ELF-1 (cell line): Measurements from ENCODE around the gene EPS8.
A peak's percentile ranks its signal among the peaks of the same experiment; 100 is the strongest.
"Not testable (repeated sequence)": the region's sequence is repeated elsewhere in the genome, so short reads cannot be mapped to it uniquely, and the experiment has no call there.

Source experiments
- DNase-seq: peaks from one replicate; pipeline ENCODE4 v3.0.0-alpha.2; 2016; ENCODE audit warnings: low read depth, low spot score

The EPS8 gene

DNA sequence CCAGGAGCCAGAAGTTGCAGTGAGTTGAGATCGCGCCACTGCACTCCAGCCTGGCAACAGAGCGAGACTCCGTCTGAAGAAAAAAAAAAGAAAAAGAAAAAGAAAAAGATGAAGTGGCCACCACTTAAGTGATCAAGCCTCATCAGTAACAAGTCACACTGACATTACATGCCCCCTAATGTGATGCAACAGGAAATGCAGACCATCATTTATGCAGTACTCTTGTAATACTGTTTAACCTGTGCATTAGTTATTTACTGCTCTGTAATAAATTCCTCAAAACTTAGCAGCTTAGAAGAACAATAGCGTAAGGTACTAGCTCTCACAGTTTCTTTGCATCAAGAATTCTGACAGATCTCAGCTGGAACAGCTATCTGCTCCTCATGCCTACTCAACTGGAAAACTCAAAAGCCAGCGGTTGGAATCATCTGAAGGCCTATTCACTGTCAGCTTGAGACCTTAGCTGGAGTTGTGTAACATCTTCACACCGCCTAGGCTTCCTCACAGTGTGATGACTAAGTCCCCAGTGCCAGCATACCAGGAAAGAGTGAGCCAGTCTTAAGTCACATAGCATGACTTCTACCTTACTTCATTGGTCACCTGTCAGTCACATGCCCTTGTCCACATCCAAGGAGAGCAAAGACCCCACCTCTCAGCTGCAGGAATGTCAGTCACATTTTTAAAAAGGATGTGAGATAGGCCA lies 31.5 kb downstream of the EPS8 start:
- DNase-seq: no peak

DNA sequence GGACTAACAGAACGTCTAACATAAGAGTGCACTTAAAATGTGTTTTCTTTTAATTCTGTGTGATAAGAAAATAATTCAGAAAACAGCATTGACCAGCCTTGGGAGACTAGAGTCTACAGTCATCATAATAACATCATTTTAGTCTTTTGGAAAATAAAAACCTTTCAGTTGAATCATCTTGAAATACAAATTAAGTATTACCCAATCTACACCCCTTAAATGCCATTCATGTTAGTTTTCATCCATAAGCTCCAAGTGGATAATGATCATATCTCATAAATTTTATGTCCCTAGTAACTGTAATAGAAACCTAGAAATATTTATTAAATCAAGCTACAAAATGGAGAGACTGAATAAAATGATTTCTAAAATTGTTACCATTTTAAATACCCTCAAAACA lies 32.4 kb downstream of the EPS8 start:
- DNase-seq: no peak

DNA sequence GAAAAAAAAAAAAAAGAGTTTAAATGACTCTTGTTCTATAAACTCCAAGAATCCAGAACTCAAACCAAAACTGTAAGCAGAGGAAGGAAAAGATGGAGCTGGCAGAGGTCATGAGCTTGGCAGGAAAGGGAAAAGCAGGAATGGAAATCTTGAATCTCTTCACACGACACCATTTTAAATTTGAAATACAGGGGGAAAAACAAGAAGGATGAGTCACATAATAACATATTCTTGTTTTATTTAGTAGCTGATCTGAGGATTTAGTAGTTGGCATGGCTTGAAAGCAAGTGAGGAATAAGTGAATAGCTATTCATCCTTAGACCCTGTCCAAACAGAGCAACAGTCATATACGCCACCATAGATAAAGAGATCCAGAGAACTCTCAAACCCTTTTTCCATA lies 35.0 kb downstream of the EPS8 start:
- no peak for DNase-seq

DNA sequence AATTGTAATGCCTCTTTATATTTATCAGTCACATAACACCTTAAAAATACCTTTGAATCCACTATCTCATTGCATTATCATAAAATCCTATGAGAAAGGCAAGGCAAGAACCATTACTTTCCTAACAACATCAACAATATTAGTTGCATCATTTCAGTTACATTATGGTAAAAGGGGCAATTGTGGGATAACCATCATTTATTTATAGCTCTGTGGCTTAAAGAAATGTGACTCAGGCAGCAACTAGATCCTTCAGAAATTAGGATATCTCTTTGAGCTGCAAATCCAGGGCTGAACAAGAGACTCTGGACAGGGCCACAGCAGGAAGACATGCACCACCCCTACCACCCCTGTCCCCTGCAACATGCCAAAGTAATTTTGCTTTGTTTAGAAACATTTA lies 36.4 kb downstream of the EPS8 start:
- DNase-seq: no peak

DNA sequence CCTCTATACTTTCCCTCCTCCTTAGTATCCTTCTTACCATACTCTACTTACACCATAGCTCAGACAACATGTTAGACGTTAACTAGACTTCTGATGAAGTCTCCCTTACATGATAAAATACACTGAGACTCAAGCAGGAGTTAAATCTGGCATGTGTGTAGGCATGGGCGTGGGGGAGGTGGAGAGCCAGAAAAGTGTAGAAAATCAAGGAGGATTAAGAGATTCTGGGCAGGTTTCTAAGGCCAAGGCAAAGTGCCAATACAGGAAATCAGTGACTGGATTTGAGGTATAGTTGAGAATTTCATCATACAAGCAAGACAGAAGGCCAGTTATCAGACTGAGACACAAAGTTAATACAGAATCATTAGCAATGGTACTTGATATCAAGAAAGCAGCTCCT lies 37.4 kb downstream of the EPS8 start:
- no peak for DNase-seq

DNA sequence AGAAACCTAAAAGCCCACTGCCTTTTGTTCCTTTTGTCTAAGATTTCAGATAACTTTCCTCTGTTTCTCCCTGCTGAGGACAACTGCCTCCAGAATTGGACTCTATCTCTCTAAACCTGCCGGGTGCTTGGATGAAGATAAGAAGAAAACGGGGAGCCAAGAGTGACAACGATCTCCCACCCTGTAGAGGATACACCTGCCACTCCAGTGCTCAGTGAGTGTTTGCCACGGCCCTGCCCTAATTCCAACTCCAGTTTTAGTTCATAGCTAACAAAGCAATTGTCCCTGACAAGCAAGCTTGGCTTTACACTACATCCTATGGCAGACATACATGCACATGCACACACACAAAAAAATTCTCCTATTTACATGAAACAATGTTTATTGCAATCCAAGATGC lies 39.3 kb downstream of the EPS8 start:
- no peak for DNase-seq

DNA sequence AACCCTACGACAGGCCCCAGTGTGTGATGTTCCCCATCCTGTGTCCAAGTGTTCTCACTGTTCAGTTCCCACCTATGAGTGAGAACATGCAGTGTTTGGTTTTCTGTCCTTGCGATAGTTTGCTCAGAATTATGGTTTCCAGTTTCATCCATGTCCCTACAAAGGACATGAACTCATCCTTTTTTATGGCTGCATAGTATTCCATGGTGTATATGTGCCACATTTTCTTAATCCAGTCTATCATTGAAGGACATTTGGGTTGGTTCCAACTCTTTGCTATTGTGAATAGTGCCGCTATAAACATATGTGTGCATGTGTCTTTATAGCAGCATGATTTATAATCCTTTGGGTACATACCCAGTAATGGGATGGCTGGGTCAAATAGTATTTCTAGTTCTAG lies 47.3 kb downstream of the EPS8 start:
- DNase-seq: not testable (repeated sequence)

DNA sequence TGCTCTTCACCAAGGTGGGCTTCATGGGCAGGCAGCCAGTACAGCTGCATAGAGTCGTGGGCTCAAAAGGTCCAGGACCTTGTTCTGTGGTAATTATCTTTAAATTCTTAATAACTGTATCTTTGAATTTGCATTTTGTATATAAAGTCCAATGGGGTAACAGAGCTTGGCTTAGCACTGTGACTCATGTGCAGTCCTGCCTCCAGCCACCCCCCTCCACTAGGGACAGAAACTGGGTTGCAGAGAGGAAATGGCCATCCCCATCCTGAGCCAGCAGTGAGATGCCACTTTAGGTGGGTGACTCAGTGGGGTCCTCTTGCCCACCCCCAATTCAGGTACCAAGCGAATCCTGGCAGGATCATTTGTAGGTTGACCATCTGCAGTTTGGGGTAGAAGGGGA lies 48.1 kb downstream of the EPS8 start:
- no peak for DNase-seq

DNA sequence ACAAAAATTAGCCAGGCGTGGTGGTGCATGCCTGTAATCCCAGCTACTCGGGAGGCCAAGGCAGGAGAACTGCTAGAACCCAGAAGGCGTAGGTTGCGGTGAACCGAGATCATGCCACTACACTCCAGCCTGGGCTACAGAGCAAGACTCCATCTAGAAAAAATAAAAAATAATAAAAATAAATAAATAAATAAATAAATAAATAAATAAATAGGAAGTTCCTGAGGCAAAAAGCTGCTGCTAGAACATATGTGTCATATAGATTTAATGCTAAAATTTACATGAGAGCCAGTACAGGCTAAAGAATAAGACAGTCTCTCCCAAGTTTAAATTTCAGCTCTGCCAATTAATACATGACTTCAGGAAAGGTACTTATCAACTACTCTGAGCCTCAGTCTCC lies 48.8 kb downstream of the EPS8 start:
- DNase-seq: not testable (repeated sequence)

DNA sequence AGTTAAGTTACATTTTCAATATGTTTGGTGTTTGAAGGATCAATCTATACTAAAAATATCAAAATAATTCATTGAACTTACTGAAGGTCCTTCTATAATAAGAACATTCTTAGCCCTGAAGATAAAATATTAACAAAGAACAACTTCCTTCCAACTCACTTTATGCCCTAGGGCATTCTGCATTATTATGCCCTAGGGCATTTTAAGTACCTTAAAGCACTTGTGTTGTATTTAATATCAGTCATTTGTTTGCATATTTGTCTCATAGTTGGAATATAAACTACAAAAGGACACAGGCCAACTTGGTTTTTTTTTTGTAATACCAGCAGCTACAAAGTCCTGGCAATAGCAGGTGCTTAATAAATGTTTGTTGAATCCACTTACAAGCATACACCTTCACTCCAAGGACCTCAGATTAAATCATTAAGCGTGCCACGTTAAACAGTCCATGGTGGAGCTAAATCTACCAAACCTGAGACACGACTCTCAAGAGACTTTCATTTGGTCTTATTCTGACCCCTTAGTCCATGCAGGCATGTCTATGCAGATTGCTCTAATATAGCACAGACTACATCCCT lies 50.7 kb downstream of the EPS8 start:
- DNase-seq: no peak

DNA sequence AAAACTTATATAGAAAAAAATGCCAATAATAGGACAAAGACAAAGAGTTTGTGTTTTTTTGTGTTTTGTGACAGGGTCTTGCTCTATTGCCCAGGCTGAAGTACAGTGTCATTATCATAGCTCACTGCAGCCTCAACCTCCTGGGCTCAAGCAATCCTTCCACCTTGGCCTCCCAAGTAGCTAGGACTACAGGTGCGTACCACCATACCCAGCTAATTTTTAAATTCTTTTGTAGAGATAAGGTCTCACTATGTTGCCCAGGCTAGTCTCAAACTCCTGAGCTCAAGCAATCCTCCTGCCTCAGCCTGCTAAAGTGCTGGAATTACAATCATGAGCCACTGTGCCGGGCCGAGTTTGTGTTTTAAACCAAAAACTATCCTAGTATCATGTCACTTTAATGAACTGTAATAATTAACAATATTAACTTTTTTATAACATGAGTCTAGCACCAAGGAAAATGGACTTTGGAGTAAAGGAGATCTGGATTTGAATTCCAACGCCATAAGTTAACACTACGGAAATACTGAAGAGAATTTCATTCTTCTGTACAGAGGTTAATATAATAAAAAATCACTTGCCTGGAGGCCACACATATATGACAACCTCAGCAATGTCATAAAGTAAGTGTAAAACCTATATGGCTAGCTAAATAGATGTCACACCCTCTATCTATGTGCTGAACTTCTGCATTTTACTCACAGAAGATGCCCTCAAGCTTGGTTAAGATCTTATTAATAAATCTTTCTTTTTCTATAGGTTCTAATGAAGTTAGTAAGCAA lies 53.2 kb downstream of the EPS8 start:
- DNase-seq: no peak

DNA sequence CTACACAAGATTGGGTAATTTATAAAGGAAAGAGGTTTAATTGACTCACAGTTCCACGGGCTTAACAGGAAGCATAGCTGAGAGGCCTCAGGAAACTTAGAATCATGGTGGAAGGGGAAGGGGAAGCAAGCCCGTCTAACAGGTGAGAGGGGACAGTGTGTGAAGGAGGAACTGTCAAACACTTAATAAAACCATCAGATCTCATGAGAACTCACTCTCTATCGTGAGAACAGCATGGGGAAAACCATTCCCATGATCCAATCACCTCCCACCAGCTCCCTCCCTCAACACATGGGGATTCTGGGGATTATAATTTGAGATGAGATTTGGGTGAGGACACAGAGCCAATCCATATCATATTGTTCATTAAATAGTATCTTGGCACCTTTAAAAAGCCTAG lies 56.1 kb downstream of the EPS8 start:
- no peak for DNase-seq

DNA sequence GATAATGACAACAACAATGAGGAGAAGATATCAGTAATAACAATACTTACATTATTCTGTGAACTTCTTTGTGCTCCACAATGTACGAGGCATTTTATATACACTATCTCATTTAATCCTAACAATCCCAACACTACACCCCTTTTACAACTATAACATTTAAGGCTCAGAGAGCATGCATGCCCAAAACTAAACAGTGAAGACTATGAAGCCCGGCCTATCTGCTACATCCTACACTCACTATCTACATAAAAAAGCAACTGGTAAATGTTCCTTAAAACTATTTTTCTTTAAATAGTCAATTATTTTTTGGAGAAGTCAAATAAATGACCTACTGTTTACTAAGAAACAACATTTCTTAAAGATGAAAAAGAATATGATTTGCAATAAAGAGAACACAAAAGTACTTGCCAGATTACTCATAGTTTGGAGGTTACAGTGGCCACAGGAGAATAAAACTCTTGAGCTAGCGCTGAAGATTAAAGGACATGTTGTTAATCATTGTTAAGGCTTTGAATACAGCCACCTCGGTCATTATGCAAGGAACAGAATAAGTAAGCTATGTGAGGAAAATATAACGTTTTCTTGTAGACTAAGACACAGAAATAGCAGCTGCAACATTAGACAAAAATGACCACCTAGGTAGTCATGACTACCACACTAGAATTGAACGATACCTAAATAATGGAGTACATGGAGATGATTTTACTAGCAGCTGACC lies 56.7 kb downstream of the EPS8 start:
- DNase-seq: no peak

DNA sequence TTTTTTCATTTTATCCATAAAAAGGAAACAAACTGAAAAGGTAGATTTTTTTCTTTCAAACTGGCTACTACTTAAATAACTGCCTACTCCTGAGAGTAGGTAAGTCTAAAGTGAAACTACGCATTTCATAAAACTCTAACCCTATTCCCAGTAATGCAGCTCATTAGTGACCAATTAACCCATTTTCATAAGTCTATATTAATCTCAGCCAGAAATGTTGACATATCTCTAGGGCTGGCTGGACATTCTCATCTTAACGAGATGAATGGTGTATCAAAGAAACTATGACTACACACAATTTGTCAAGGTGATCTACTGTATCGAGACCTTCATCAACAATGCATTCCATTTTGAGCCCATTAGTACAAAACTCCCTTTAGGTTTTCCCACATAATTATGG lies 57.2 kb downstream of the EPS8 start:
- no peak for DNase-seq

DNA sequence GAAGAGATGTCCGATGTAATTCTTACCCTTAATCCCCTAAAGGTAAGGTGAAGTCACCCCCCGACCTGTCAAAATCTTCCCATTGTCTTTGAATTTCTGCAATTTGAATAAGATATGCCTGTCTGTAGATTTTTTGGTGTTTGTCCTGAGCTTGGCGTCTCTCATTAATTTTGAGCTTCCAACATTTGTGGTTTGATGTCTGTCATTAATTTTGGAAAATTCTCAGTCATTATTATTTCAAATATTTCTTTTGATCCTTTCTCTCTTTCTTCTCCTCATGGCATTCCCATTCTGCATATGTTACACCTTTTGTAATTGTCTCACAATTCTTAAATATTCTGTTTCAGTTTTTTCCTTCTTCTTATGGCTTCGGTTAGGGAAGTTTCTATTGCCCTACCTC lies 60.1 kb downstream of the EPS8 start:
- no peak for DNase-seq

DNA sequence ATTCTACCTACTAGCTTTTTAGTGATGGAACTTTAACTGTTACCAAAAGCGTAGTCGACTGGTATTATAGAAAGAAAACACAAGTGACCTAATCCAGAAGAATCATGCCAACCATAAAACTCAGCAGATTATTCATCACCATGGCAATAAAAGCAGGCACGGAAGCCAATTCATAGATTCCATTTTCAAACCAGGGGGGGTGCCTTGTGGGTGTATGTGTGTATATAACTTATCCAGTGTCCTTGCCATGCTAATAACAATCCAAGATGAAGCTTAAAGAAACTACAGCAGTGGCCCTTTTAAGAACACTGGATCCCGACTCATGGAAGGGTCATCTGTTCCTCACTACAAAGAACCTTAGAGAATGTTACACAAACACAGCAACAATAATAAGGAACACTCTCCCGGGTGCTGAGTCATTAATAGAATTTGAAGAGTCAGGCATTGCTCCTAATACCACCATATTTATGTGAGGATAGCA lies 61.0 kb downstream of the EPS8 start:
- no peak for DNase-seq

DNA sequence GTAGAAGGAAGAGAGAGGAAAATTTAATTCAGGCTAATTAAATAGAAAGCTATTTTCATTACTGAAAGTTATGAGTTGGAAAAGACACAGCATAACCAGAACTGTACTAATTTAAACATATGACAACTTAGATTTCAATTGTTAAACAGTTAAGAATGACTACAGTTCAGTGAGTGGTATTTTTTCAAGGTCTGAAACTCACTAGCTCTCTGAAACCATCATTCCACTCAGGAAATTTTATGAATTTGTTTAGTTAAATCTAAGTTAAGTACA lies 62.4 kb downstream of the EPS8 start:
- no peak for DNase-seq

DNA sequence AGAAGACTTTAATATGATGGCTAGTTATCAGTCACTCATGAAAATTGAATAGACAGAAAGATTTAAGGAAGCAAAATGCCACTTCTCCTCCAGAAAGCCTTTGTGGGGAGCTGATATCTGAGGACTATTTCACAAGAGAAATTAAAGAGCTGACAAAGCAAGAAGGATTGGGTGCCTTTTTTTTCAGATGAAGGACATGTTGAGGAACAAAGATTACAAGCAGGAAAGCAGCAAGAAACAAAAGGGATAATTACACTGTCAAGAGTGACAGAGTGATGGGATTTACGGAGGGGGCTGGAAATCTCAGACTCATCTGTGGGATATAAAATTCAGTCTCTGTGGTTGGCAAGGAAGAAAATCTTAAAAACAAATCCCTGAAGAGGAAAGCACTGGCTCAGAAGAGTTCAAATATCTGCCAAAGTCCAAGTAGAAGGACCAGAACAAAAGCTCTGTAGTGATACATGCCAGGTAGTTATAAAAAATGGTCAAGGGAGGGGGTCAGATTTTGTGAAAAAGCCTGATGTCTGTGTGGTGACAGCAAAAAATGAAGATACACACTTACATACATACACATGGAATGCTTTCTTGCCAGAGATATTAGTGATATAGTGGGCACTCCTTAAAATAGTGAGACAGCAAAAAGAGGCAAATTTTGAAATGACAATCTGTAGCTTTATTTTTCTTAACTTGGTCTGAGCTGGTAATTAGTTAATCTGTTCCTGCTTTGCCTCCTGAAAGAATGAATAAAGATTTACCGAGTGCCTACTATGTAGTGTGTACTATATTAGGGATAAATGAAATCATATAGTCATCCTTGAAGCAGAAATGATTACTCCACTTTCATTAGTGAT lies 62.9 kb downstream of the EPS8 start:
- DNase-seq: peak; percentile 1

DNA sequence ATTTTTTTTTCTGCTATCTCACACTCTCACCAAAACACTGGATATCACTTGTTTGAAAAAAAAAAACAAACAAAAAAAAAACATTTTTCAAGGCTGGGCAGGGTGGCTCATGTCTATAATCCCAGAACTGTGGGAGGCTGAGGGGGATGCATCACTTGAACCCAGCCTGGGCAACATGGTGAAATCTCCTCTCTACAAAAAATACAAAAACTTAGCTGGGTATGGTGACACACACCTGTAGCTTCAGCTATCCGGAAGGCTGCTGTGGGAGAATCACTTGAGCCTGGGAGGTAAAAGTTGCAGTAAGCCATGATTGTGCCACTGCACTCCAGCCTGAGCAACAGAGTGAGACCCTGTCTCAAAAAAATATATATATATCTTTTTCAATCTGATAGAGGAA lies 66.2 kb downstream of the EPS8 start:
- DNase-seq: no peak

DNA sequence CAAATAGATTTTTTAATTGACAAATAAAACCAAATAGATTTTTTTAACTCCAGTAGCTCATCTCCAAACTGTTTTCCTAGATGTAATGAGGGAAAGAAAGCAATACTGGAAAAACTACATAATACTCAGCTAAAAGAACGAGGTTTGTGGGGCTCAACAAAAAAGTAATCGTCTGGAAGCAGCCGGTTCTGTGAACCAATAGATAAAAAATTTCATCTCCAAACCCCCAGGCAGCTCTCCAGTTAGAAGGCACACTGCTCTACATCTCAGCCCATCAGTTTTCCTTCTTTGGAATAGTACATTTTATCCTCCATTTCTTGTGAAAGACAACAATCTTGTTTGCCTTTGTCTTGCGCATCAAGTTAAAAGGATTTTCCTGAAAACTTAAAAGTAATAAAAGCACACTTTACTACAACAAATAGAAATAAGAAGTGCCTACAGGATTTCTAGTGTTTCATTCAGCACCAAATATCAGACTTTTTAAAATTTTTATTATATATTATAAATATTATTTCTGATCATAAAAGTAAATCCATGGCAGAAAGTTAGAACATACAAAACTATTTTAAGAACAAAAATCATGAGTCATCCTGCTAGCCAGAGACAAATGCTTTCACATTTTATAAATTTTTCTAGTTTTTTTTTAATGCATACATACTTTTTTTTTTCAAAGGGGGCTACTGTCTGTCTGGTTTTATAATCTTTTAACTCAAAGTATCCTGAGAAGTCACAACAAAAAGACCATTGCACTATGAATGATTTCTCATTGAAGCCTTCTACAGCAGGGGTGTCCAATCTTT lies 67.7 kb downstream of the EPS8 start:
- DNase-seq: no peak

DNA sequence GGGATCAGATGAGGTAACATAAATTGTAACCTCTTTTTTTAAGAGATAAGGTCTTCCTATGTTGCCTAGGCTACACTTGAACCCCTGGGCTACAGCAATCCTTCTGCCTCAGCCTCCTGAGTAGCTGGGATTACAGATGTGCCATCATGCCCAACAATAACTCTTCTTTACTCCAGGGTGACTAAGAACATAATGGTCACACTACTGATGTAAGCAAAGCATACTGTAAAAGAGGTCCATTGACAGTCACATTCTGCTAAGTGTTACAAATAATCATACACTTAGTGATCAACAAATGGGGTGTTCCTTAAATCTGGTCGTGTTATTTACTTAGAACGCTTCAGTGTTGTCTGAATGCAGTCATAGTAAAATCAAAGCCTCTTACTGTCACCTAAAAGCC lies 68.9 kb downstream of the EPS8 start:
- DNase-seq: no peak
